A673 (cell line): ENCODE data around the gene CLEC4G. TPM values are rescaled to one million over a fixed set of nuclear protein-coding genes. Genes with fewer than 3 reads are reported as not detected.

ENCODE experiments used
- BruUV-seq: library from RNA; stranded (reverse); fragments of 400-500 nt; replicated peaks from 2 replicates; lab custom pipeline; 2021; lab: Mats Ljungman, UMichigan
- CTCF ChIA-PET: fragments of 300-600 bp; sonication (Branson Sonifier 250); formaldehyde crosslinking; loops from one replicate; lab custom pipeline; 2022; ENCODE audit warnings: antibody characterized with exemption; lab: Charles Lee
- POLR2A ChIA-PET: fragments of 300-600 bp; sonication (Branson Sonifier 250); formaldehyde crosslinking; loops from one replicate; lab custom pipeline; 2022; ENCODE audit warnings: antibody characterized with exemption; ENCODE audit not compliant: low non-redundant PET; lab: Charles Lee
- DNase-seq: peaks from one replicate; pipeline ENCODE4 v3.0.0-alpha.2; 2015; ENCODE audit warnings: low spot score
- H3K27ac ChIP-seq: fragments of 200-600 bp; sonication (generic); 2 replicates; pipeline ENCODE4 v1.5.1; 2016; ENCODE audit warnings: mixed run types, low read depth, mild to moderate bottlenecking, mixed read lengths, antibody characterized with exemption, low read length; ENCODE audit not compliant: poor library complexity, severe bottlenecking
- H3K27me3 ChIP-seq: fragments of 200-600 bp; sonication (generic); replicated peaks from 2 replicates; pipeline ENCODE4 v1.6.1; 2017; ENCODE audit warnings: mixed run types, low read depth, mild to moderate bottlenecking, mixed read lengths, antibody characterized with exemption, low read length; ENCODE audit not compliant: insufficient read depth, poor library complexity
- H3K36me3 ChIP-seq: fragments of 200-600 bp; sonication (generic); 2 replicates; pipeline ENCODE4 v1.6.1; 2016; ENCODE audit warnings: mixed run types, mild to moderate bottlenecking, mixed read lengths, antibody characterized with exemption, low read length; ENCODE audit not compliant: insufficient read depth, poor library complexity, severe bottlenecking
- H3K4me1 ChIP-seq: fragments of 200-600 bp; sonication (generic); 2 replicates; pipeline ENCODE4 v1.6.1; 2017; ENCODE audit warnings: mixed run types, mild to moderate bottlenecking, mixed read lengths, antibody characterized with exemption, low read length; ENCODE audit not compliant: insufficient read depth, poor library complexity, severe bottlenecking
- H3K4me3 ChIP-seq: fragments of 200-600 bp; sonication (generic); 2 replicates; pipeline ENCODE4 v1.5.1; 2016; ENCODE audit warnings: low read depth, mixed run types, mild to moderate bottlenecking, mixed read lengths, low read length; ENCODE audit not compliant: poor library complexity, severe bottlenecking
- H3K9me3 ChIP-seq: fragments of 200-600 bp; sonication (generic); 2 replicates; pipeline ENCODE4 v1.6.1; 2016; ENCODE audit warnings: mixed run types, low read depth, mild to moderate bottlenecking, mixed read lengths, antibody characterized with exemption, low read length; ENCODE audit not compliant: poor library complexity, severe bottlenecking
- CTCF ChIP-seq: fragments of 300-800, 200-600 bp; sonication (generic); conservative IDR thresholded peaks from 2 replicates; pipeline ENCODE4 v1.5.1; 2017; ENCODE audit warnings: low read depth, mild to moderate bottlenecking, antibody characterized with exemption, low read length, moderate library complexity, mixed read lengths
- EZH2 ChIP-seq: fragments of 200-600 bp; sonication (generic); IDR thresholded peaks from 2 replicates; pipeline ENCODE4 v1.6.1; 2017; ENCODE audit warnings: borderline replicate concordance, low read depth, mild to moderate bottlenecking, mixed read lengths, antibody characterized with exemption, low read length; ENCODE audit not compliant: poor library complexity, severe bottlenecking
- intact Hi-C: fragments of 100-400 bp; cut with micrococcal nuclease; formaldehyde crosslinking; loops from one replicate; pipeline ENCODE4 v1.10.0; 2022; ENCODE audit not compliant: unreplicated experiment
- total RNA-seq: library from RNA; stranded (reverse); gene quantifications from 2 replicates; pipeline ENCODE4 v1.2.3, GENCODE V29; 2021

Gene CLEC4G
- total RNA-seq, 1 experiment from 2014 or later, result not detected

GRCh38 chr19:7710616-7711015 lies 21.3 kb downstream of the CLEC4G start:
- no peak for DNase-seq
- ChIA-PET POLR2A (no interaction called here), CTCF (no interaction called here)

DNA sequence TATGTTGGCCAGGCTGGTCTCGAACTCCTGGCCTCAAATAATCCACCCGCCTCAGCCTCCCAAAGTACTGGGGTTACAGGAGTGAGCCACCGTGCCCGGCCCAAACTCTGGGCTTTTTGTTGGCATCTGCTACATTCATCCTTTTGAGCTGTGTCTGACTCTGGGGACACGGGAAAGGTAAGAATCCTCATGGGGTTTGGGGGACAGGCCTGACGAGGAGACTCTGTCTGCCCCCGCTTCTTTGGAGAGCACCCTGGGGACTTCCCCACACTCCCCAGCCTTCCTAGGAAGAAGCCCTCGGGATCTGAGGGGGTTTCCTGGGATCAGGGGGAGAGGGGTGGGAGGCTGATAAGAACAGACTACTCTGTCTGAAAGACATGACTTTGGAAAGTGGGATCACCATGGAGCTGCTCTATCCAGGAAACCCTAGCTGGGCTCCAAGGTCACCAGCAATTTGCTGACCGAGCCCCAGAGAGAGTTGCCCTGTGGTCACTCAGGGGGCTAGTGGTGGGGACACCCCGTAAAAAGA lies 21.9 kb downstream of the CLEC4G start:
- TF ChIP-seq CTCF (no peak), EZH2 (no peak)
- CTCF ChIA-PET, result no interaction called here
- BruUV-seq, result no TSS peak
- H3K27me3 ChIP-seq, result no peaks in the 10 kb centered on the region
- no peak for DNase-seq
- H3K4me1 ChIP-seq, result no peaks in the 10 kb centered on the region
- POLR2A ChIA-PET, result no interaction called here
- H3K4me3 ChIP-seq, result no peak overlapping the region
- H3K9me3 ChIP-seq, result no peaks in the 10 kb centered on the region
- no peaks in the 10 kb centered on the region for H3K36me3 ChIP-seq
- intact Hi-C loops, result no loop called here
- H3K27ac ChIP-seq, result no peak overlapping the region

More at GRCh38 chr19:7710616-7711015, 21.3 kb downstream of the CLEC4G start:
- no peaks in the 10 kb centered on the region for H3K27me3 ChIP-seq
- no peak overlapping the region for H3K4me3 ChIP-seq
- no peaks in the 10 kb centered on the region for H3K9me3 ChIP-seq
- intact Hi-C loops, result no loop called here
- H3K4me1 ChIP-seq, result no peaks in the 10 kb centered on the region
- TF ChIP-seq CTCF (no peak), EZH2 (no peak)
- H3K36me3 ChIP-seq, result no peaks in the 10 kb centered on the region
- H3K27ac ChIP-seq, result no peak overlapping the region
- BruUV-seq, result no TSS peak

GRCh38 chr19:7706955-7707456 lies 24.9 kb downstream of the CLEC4G start:
- no TSS peak for BruUV-seq
- intact Hi-C loops, result no loop called here
- Histone ChIP-seq H3K4me3 (no peak overlapping the region), H3K4me1 (no peaks in the 10 kb centered on the region), H3K9me3 (no peaks in the 10 kb centered on the region), H3K27me3 (peaks cover 3% of the 10 kb centered on the region), H3K36me3 (no peaks in the 10 kb centered on the region), H3K27ac (no peak overlapping the region)
- ChIA-PET POLR2A (no interaction called here), CTCF (no interaction called here)
- TF ChIP-seq EZH2 (no peak), CTCF (no peak)
- no peak for DNase-seq
